BLaER1 treated with 17β-estradiol and CSF1 and Interleukin-3, amounts not matched to agents 10 nM and 100 nM (cell line): Measurements from ENCODE around the gene CIPC.
A peak's percentile ranks its signal among the peaks of the same experiment; 100 is the strongest.

ENCODE experiments used
- H3K27ac ChIP-seq, 11 experiments: shearing (Covaris generic); formaldehyde crosslinking; 2 replicates each; pipeline ENCODE4 v1.8.1; 2022
- H3K27me3 ChIP-seq, 11 experiments: shearing (Covaris generic); formaldehyde crosslinking; 2 replicates each; pipeline ENCODE4 v1.8.1; 2022
- H3K36me3 ChIP-seq, 11 experiments: shearing (Covaris generic); formaldehyde crosslinking; 2 replicates each; pipeline ENCODE4 v1.8.1; 2022
- H3K4me1 ChIP-seq, 10 experiments: shearing (Covaris generic); formaldehyde crosslinking; 2 replicates each; pipeline ENCODE4 v1.8.1; 2022
- H3K4me2 ChIP-seq, 11 experiments: shearing (Covaris generic); formaldehyde crosslinking; 2 replicates each; pipeline ENCODE4 v1.8.1; 2022
- H3K4me3 ChIP-seq, 10 experiments: shearing (Covaris generic); formaldehyde crosslinking; 2 replicates each; pipeline ENCODE4 v1.8.1; 2022
- H3K9ac ChIP-seq, 11 experiments: shearing (Covaris generic); formaldehyde crosslinking; 2 replicates each; pipeline ENCODE4 v1.8.1; 2022
- H3K9me3 ChIP-seq, 11 experiments: shearing (Covaris generic); formaldehyde crosslinking; replicated peaks in 1 of 11; 2 replicates each; pipeline ENCODE4 v1.8.1; 2022
- H4K20me1 ChIP-seq, 11 experiments: shearing (Covaris generic); formaldehyde crosslinking; 2 replicates each; pipeline ENCODE4 v1.8.1; 2022
- Cebpa-rat ChIP-seq, 11 experiments: shearing (Covaris generic); IDR thresholded peaks; 2 replicates each; pipeline ENCODE4 v1.8.1; 2022

Gene CIPC

DNA sequence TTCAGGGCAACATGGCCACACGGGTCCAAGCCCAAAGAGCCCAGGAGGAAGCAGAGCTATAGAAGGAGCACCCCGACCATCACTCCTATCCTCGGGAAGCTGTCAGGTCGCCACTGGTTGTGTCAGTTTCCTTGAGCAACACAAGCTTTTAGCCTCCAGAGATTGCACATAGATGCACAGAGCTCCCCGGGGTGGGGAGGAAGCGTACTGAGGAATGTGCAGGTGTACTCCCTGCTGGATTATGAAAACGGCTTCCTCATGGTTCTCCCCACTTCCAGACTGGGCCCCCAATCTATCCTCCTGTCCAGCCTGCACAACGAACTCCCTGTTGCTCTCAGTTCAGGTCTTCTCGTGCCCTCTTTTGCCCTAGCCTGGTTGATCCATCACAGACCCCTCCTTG, 39.3 kb upstream of the CIPC start:
- TF ChIP-seq Cebpa-rat (IDR thresholded peaks at IDR 0.05) = no peak
- Histone ChIP-seq H3K4me2 (peak overlapping the region in 9 of 11 experiments; percentile 17 to 71 (median 35); a peak in 14 of 22 replicates), H3K9ac (no peak overlapping the region), H3K9me3 (peaks cover 7 to 15% (median 12%) of the 10 kb centered on the region in 11 experiments; a peak in 19 of 22 replicates), H4K20me1 (no peaks in the 10 kb centered on the region), H3K36me3 (no peaks in the 10 kb centered on the region), H3K4me3 (no peak overlapping the region), H3K4me1 (peaks cover 16 to 53% (median 28%) of the 10 kb centered on the region in 10 experiments; a peak in 18 of 20 replicates), H3K27me3 (0 out of 22 replicates have a peak, but pooled peaks cover 0 to 7% (median 0%) of the 10 kb centered on the region in 11 experiments), H3K27ac (no peak overlapping the region)

DNA sequence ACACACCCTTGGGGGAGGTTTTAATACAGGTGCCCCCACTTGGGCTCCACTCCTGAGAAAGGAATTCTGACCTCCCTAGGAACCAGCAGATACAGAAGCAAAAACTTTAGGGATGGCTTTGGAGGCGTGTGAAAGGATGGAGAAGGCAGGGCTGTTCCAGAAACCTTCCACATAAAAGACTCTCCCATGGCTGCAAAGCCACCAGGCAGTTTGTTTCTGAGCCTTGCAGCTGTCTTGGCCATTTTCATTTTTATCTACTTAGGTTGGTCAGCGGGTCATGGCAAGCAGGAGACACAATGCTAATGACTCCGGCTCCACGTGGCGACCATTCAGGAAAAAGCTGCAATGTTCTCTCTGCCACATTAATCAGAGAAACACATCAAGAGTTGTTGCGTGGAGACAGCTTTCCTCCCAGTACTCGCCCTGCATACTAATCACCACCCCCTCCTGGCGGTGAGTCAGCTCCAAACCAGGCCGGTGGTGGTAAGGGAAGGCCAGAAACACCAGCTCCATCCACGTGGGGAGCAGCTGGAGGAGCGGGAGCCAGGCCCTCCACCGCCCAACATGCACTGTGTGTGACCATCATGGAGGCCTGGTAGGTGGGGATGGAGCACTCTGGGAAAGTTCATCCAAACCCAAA, 38.7 kb upstream of the CIPC start:
- Histone ChIP-seq H3K4me1 (peaks cover 17 to 59% (median 34%) of the 10 kb centered on the region in 10 experiments; a peak in 19 of 20 replicates), H3K9me3 (peaks cover 7 to 15% (median 12%) of the 10 kb centered on the region in 11 experiments; a peak in 19 of 22 replicates), H3K27me3 (0 out of 22 replicates have a peak, but pooled peaks cover 0 to 7% (median 0%) of the 10 kb centered on the region in 11 experiments), H3K9ac (no peak overlapping the region; a peak in 1 of 22 replicates), H3K4me2 (peak overlapping the region; percentile 17 to 71 (median 34); a peak in 17 of 22 replicates), H3K36me3 (no peaks in the 10 kb centered on the region), H4K20me1 (no peaks in the 10 kb centered on the region), H3K4me3 (no peak overlapping the region), H3K27ac (no peak overlapping the region; a peak in 1 of 22 replicates)
- no peak for TF ChIP-seq Cebpa-rat (IDR thresholded peaks at IDR 0.05)

DNA sequence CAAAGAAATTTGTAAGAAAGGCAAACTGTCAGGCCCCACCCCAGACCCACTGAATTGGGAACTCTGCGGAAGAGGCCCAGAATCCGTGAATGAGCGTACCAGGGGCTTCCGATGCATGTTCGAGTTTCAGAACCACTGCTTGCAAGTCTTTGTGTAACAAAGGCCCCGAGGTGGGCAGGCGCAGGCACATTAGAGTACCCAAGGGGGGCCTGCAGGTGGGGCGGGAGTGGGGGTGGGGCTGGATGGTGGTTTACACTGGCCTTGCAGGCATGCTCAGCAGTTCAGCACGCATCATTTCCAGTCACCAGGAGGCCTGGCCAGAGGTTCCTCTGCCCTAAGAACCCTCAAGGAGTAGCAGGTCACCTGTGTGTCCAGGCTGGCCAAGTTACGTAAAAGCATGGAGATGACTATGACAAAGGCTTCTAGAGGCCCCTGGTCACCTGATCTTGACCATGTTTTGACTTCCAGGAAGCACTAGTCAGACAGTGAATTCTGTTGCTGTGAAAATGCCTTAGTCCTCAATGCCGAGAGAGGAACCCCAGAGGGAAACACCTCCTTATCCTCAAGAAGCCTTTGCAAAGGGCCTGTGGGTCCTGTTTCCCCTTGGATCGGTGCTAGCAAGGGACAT, 36.3 kb upstream of the CIPC start:
- no peaks in the 10 kb centered on the region for H4K20me1 ChIP-seq
- H3K27ac ChIP-seq = no peak overlapping the region; a peak in 1 of 22 replicates
- H3K36me3 ChIP-seq = no peaks in the 10 kb centered on the region
- no peak overlapping the region for H3K9ac ChIP-seq
- no peak overlapping the region for H3K4me3 ChIP-seq
- 0 out of 22 replicates have a peak, but pooled peaks cover 0 to 7% (median 0%) of the 10 kb centered on the region in 11 experiments for H3K27me3 ChIP-seq
- peaks cover 40 to 83% (median 54%) of the 10 kb centered on the region in 10 experiments for H3K4me1 ChIP-seq
- no peak for TF ChIP-seq Cebpa-rat (IDR thresholded peaks at IDR 0.05)
- H3K4me2 ChIP-seq = peak overlapping the region in 3 of 11 experiments; percentile 29 to 38 (median 30); a peak in 4 of 22 replicates
- H3K9me3 ChIP-seq = peaks cover 0 to 4% (median 2%) of the 10 kb centered on the region in 11 experiments; a peak in 7 of 22 replicates

DNA sequence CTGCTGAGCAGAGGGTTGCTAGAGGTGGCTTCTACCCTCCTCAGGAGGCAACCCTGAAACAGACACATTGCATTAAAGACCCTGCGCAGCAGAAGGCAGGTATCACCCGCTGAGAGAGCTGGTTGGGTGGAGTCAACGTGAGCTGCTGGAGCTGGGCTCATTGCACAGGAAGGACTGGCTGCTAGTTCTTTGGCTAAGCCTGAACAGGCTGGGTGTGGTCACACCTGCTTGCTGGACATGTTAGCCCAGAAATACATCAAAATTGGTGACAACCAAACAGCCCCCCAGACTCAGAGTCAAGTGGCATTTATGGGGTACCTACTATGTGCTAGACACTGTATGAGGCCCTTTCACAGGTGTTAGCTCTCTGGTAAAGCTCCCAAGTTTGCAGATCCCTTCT, 35.8 kb upstream of the CIPC start:
- Histone ChIP-seq H3K27ac (no peak overlapping the region; a peak in 1 of 22 replicates), H4K20me1 (no peaks in the 10 kb centered on the region), H3K36me3 (no peaks in the 10 kb centered on the region), H3K9ac (no peak overlapping the region), H3K9me3 (no peaks in the 10 kb centered on the region), H3K4me3 (no peak overlapping the region), H3K4me2 (peak overlapping the region in 8 of 11 experiments; percentile 18 to 38 (median 32); a peak in 6 of 22 replicates), H3K27me3 (0 out of 22 replicates have a peak, but pooled peaks cover 0 to 7% (median 0%) of the 10 kb centered on the region in 11 experiments), H3K4me1 (peaks cover 45 to 88% (median 58%) of the 10 kb centered on the region in 10 experiments)
- TF ChIP-seq Cebpa-rat (IDR thresholded peaks at IDR 0.05) = no peak

DNA sequence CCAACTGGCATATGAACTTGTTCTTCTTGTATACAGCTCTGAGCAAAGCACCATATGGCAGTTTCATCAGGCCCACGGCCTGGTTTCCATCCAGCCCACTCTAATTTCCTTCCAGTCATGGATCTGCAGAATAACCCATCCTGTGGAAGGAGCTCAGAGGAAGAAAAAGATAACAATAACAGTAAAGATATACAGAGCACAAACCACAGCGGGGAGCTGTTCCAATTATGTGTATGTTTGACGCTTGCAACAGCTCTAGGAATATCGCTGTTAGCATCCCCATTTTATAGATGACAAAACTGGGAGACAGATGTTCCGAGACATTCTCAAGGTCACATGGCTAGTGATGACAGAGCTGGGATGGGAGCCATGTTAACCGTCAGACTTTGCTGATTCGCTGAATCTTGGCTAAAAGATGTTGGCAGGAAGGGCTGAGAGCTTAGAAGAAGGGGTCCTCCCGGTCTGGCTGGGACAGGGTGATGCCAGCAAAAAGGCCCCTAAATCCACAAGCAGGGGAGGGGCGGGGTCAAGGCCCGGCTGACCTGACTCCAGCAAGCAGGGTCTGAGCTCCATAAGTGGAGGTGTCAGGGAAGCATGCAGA, 34.4 kb upstream of the CIPC start:
- Histone ChIP-seq H3K4me3 (no peak overlapping the region), H3K9ac (no peak overlapping the region), H3K27me3 (0 out of 22 replicates have a peak, but pooled peaks cover 0 to 7% (median 0%) of the 10 kb centered on the region in 11 experiments), H3K27ac (no peak overlapping the region), H3K9me3 (no peaks in the 10 kb centered on the region), H3K36me3 (no peaks in the 10 kb centered on the region), H3K4me1 (peaks cover 43 to 95% (median 59%) of the 10 kb centered on the region in 10 experiments), H4K20me1 (no peaks in the 10 kb centered on the region), H3K4me2 (peak overlapping the region in 7 of 11 experiments; percentile 21 to 81 (median 34); a peak in 10 of 22 replicates)
- no peak for TF ChIP-seq Cebpa-rat (IDR thresholded peaks at IDR 0.05)

DNA sequence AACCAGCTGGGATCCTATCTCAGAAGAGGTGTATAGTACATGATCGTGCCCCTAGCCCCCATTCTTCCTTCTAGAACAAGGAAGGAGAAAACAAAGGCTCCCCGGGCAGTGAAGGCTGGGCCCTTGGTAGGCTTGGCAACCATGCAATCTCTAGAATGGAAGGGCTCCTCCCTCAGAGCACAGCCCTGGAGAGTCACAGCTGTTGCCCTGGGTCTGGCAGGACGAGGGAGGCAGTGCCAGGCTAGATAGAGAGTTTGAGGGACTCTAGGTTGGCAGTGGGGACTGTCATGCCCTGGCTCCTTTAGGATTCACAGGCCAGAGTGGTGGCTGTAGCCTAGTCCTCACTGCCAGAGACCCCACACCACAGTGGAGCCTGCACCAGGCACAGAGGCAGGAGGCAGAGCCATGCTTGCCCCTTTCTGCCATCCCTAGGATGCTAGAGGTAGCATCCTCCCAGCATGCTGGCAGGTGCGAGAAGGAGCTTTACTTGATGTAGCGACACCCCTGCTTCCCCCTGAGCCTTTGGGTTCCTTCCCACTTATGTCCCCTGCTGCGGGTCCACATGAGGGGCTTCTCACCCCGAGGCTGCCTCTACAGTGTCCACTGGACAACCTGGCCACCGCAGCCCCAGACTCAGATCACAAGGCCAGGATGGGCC, 33.4 kb upstream of the CIPC start:
- TF ChIP-seq Cebpa-rat (IDR thresholded peaks at IDR 0.05) = no peak
- no peaks in the 10 kb centered on the region for H4K20me1 ChIP-seq
- peaks cover 33 to 85% (median 50%) of the 10 kb centered on the region in 10 experiments for H3K4me1 ChIP-seq
- H3K9ac ChIP-seq = no peak overlapping the region
- 0 out of 22 replicates have a peak overlapping the region, but pooled peaks of 1 of the 11 experiments have one; percentile 19 for H3K27ac ChIP-seq
- no peaks in the 10 kb centered on the region for H3K27me3 ChIP-seq
- no peaks in the 10 kb centered on the region for H3K9me3 ChIP-seq
- peak overlapping the region; percentile 43 to 81 (median 63); a peak in 15 of 22 replicates for H3K4me2 ChIP-seq
- no peak overlapping the region for H3K4me3 ChIP-seq
- H3K36me3 ChIP-seq = no peaks in the 10 kb centered on the region

DNA sequence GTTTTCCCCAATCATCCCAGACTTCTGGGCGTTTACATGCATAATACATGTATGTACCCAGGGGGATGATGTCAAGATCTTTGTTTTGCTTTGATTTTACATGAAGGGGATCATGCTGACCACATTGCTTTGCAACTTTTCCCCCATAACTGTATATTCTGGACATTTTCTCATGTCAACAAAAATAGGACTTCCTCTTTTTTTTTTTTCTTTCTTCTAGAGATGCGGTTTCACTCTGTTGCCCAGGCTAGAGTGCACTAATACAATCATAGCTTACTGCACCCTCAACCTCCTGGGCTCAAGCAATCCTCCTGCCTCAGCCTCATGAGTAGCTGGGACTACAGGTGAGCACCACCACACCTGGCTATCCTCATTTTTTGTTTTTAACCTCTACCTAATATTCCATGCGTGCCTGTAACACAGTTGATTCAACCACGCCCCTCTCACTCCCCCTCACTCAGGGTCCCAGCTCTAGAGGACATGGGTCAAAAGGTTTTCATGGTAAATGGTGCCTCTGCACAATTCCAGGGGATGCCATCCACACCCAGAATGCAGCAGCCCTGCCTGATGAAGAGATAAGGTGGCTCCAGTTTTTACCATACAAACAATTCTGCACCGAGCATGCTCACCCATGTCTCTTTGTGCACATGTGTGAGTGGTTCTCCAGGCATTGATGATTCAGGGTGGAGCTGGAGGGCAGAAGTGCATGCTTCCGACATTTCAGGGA, 32.0 kb upstream of the CIPC start:
- Histone ChIP-seq H3K27ac (peak overlapping the region in 3 of 11 experiments; percentile 19 to 55 (median 37); a peak in 4 of 22 replicates), H3K9me3 (no peaks in the 10 kb centered on the region), H4K20me1 (no peaks in the 10 kb centered on the region), H3K27me3 (no peaks in the 10 kb centered on the region), H3K4me2 (peak overlapping the region; percentile 43 to 81 (median 63)), H3K4me1 (peaks cover 34 to 77% (median 48%) of the 10 kb centered on the region in 10 experiments), H3K36me3 (no peaks in the 10 kb centered on the region), H3K9ac (peak overlapping the region in 2 of 11 experiments; percentile 27 to 32; a peak in 3 of 22 replicates), H3K4me3 (no peak overlapping the region)
- TF ChIP-seq Cebpa-rat (IDR thresholded peaks at IDR 0.05) = no peak

DNA sequence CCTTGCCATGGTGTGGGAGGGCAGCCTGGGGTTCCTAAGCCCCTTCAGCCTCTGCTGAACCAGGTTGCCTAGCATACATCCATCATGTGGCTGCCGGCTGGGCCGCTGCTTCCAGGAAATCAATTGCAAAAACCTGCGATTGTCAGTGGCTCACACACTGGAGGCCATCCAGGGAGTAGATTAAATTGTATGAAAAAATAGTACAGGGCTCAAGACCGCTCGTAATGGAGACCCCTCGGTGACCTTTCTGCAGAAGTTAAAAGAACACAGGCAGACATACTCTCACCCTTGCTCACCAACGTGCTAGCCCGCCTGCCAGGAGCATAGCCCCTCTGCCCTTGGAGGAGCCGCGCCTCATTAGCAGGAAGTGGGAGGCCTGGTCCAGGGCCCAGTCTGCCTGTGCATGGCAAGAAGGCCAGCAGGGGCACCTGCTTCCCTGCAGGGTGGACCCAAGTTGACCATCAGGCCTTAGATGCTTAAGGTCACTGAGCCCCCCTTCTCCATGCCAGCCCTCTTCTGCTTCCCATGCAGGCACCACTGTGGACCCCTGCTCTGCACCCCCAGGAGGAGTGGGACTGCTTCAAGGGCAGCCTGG, 31.4 kb upstream of the CIPC start:
- Histone ChIP-seq H3K4me2 (peak overlapping the region; percentile 43 to 81 (median 63)), H4K20me1 (no peaks in the 10 kb centered on the region), H3K27me3 (no peaks in the 10 kb centered on the region), H3K4me1 (peaks cover 35 to 73% (median 51%) of the 10 kb centered on the region in 10 experiments), H3K9ac (peak overlapping the region in 1 of 11 experiments; percentile 27; a peak in 1 of 22 replicates), H3K36me3 (no peaks in the 10 kb centered on the region), H3K27ac (no peak overlapping the region), H3K9me3 (no peaks in the 10 kb centered on the region), H3K4me3 (no peak overlapping the region)
- TF ChIP-seq Cebpa-rat (IDR thresholded peaks at IDR 0.05) = no peak
